Lung (tissue), 12 donors: ENCODE data around the gene IGSF9. TPM values are rescaled to one million over a fixed set of nuclear protein-coding genes. Genes with fewer than 3 reads are reported as not detected.

Experiments
- ATAC-seq: fragments of 200-7000 bp; cut with Tn5 transposase; one replicate; pipeline ENCODE4 v1.9.1; 2020; ENCODE audit warnings: moderate number of reproducible peaks; ENCODE audit not compliant: insufficient read depth, low FRiP score
- DNase-seq, 3 donors: peaks; one replicate each; pipeline ENCODE4 v3.0.0-alpha.2; 2013 to 2017
- H3K27ac ChIP-seq, 2 donors: one replicate each; pipeline ENCODE4 v1.5.1; 2013; ENCODE audit warnings: mild to moderate bottlenecking in 2 of 2, moderate library complexity in 2 of 2, control low read depth in 1 of 2, inconsistent platforms in 1 of 2, low read depth in 1 of 2, low read length in 1 of 2
- H3K27me3 ChIP-seq, 3 donors: one replicate each; pipeline ENCODE4 v1.5.1; 2013; ENCODE audit warnings: low read length in 2 of 3; ENCODE audit not compliant: control insufficient read depth in 3 of 3, insufficient read depth in 3 of 3
- H3K36me3 ChIP-seq, 4 donors: one replicate each; pipeline ENCODE4 v1.5.1; 2013; ENCODE audit warnings: low read length in 4 of 4, mild to moderate bottlenecking in 1 of 4, moderate library complexity in 1 of 4; ENCODE audit not compliant: control insufficient read depth in 4 of 4, insufficient read depth in 4 of 4
- H3K4me1 ChIP-seq, 5 donors: one replicate each; pipeline ENCODE4 v1.5.1; 2013; ENCODE audit warnings: low read length in 5 of 5, mild to moderate bottlenecking in 2 of 5, moderate library complexity in 1 of 5; ENCODE audit not compliant: control insufficient read depth in 5 of 5, insufficient read depth in 5 of 5
- H3K4me3 ChIP-seq: one replicate; pipeline ENCODE4 v1.5.1; 2013; ENCODE audit warnings: mild to moderate bottlenecking, control low read depth, moderate library complexity
- H3K9ac ChIP-seq, 2 donors: one replicate each; pipeline ENCODE4 v1.5.1; 2013; ENCODE audit warnings: low read length in 2 of 2, control low read depth in 1 of 2; ENCODE audit not compliant: insufficient read depth in 1 of 2
- H3K9me3 ChIP-seq, 4 donors: one replicate each; pipeline ENCODE4 v1.5.1; 2013; ENCODE audit warnings: low read length in 3 of 4, mild to moderate bottlenecking in 1 of 4, moderate library complexity in 1 of 4; ENCODE audit not compliant: control insufficient read depth in 4 of 4, insufficient read depth in 3 of 4
- WGBS, 2 donors: extraction: QIAGEN DNeasy Blood & Tissue Kit; methylation state at CpG; one replicate each; pipeline ENCODE4 v1.1.7; 2013; 5-methylcytosine and 5-hydroxymethylcytosine counted together
- polyA plus RNA-seq, 2 donors: library from polyadenylated mRNA; stranded (reverse); fragments of 200-250 nt; gene quantifications; one replicate each; pipeline ENCODE4 v1.2.1, GENCODE V29; 2013
- total RNA-seq, 2 donors: library from RNA; depleted of rRNA in 1 of 2; stranded (reverse); fragments of >200 nt in 1 of 2; gene quantifications; one replicate each; pipeline ENCODE4 v1.2.1, GENCODE V29; 2014 to 2021
- TF ChIP-seq, protein P1 (sequence below): IDR thresholded peaks from 2 replicates; pipeline ENCODE4 v1.5.1; 2012; ENCODE audit warnings: mild to moderate bottlenecking; ENCODE audit errors: control extremely low read depth, extremely low read depth
- donor health status: control.
- donor health status: control.
- donor health status: Bipolar disorder and iron deficiency.
- donor health status: healthy.
- donor health status: DM: yes; HTN: yes; CAD: no.

The IGSF9 gene
- total and polyA plus RNA-seq, 4 donors = 1.4 to 4.9 (median 2.0) TPM

DNA sequence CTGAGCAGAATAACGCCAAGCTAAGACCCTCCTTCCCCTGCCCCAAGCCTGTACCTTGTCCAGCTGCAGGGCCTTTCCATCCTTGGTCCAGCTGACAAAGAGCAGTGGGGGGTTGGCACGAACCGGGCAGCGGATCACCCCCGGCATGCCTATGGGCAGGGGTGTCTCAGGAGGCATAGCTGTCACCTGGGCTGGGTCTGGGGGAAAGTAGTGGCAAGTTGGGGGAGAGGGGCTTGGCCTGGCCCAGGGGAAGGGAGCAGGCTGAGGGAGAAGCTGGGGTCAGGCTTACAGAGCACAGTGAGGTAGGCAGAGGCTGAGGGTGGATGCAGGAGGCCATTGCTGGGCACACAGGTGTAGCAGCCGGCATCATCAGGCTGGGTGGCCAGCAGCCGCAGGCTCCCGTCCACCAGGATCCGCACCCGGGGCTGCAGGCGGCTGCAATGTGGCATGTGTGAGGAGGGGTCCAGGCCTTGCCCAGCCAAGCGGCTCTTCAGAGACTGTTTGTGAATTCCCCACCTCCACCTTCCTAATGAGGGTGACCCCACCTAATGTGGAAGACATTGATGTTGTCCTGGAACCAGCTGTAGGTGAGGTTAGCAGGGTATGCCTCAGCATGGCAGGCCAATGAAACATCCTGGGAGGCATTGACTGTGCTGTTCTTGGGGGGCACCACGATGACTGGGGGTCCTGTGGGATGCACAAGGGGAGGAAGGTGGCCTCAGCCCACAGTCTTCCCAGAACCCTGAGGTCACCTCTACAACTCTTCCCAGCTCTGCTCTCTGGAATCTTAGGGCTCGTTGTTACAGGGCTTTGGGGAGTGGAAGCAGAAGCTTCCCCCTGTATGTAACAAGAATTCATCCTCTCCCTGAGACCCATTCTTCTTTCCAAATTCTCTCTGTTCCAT is 11.0 kb downstream of the IGSF9 start:
- no peak for DNase-seq
- TF ChIP-seq, protein P1, sequence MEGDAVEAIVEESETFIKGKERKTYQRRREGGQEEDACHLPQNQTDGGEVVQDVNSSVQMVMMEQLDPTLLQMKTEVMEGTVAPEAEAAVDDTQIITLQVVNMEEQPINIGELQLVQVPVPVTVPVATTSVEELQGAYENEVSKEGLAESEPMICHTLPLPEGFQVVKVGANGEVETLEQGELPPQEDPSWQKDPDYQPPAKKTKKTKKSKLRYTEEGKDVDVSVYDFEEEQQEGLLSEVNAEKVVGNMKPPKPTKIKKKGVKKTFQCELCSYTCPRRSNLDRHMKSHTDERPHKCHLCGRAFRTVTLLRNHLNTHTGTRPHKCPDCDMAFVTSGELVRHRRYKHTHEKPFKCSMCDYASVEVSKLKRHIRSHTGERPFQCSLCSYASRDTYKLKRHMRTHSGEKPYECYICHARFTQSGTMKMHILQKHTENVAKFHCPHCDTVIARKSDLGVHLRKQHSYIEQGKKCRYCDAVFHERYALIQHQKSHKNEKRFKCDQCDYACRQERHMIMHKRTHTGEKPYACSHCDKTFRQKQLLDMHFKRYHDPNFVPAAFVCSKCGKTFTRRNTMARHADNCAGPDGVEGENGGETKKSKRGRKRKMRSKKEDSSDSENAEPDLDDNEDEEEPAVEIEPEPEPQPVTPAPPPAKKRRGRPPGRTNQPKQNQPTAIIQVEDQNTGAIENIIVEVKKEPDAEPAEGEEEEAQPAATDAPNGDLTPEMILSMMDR = no peak
- no peaks in the 10 kb centered on the region for H3K9me3 ChIP-seq
- H3K4me3 ChIP-seq = no peak overlapping the region
- ATAC-seq = no peak
- no peak overlapping the region for H3K27ac ChIP-seq
- H3K27me3 ChIP-seq = no peaks in the 10 kb centered on the region
- 95 to 98% methylated on average over 14 of the region's 14 CpGs for WGBS, 2 donors
- no peak overlapping the region for H3K9ac ChIP-seq
- H3K4me1 ChIP-seq = peaks cover 0 to 14% (median 5%) of the 10 kb centered on the region in 5 donors
- H3K36me3 ChIP-seq = no peaks in the 10 kb centered on the region

DNA sequence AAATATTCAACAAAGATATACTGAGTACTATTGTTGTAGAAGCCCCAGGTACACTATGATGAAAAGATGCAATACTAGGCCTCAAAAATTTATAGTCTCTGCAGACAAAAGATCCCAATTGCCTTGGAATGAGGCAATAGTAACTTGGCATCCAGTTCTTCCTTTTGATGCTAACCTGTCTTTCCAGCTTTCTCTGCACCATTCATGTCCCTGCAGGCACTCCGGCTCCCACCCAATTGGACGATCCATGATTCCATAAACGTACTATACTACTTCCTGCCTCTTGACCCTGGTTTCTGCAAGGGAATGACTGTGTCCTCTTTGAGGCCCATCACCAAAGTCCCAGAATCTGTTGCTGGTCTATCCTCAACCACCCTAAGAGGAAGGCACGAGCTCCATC is 12.1 kb downstream of the IGSF9 start:
- 80 to 88% methylated on average over 4 of the region's 4 CpGs for WGBS, 2 donors

DNA sequence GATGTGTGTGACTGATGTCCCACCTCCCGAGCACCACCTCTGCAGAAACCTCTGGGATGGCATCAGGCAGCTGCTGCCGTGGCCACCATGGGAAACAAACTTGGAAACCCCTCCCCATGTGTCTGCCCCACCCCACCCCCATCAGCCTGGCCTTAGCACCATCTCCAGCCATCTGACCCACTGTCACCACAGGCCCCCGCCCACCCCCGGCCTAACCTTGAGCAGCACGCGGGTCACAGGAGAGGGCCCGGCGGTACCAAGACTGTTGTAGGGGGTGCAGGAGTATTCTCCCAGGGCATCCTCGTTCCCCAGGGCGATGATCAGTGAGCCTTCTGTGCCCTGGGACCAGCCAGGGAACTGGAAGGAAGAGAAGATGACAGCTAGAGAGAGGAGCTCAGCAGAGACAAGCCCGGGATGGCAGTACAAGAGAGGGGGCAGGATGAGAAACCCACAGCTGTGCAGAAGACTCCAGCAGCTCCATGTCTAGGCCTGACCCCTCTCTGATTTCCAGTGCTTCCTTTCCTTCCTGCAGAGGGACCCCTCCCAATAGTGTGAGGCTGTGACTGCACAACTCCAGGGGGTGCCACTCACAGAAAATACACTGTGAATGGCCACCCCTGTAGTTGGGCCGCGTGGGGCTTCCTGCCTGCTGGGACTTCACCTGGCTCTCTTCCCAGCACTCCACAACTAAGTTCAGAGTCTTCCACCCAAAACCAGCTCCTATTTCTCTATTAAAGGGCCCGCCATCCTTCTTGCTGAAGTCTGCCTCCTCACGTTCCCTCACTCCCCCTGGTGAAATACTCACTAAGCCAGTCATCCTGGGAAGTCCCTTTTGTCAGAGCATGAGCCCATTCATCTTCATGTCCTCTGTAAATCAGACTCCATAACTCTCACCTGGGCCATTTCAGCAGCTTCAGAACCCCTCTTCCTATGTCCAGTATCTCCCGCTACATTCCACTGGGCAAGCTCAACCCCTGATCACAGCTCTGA is 12.8 kb downstream of the IGSF9 start:
- H3K36me3 ChIP-seq = no peaks in the 10 kb centered on the region
- no peak for ATAC-seq
- TF ChIP-seq, protein P1 = no peak
- no peak overlapping the region for H3K9ac ChIP-seq
- H3K9me3 ChIP-seq = no peaks in the 10 kb centered on the region
- H3K27ac ChIP-seq = no peak overlapping the region
- DNase-seq = peak in 1 of 3 donors; percentile 35
- no peaks in the 10 kb centered on the region for H3K27me3 ChIP-seq
- no peak overlapping the region for H3K4me3 ChIP-seq
- peaks cover 0 to 12% (median 5%) of the 10 kb centered on the region in 5 donors for H3K4me1 ChIP-seq
- 81 to 87% methylated on average over 12 to 16 of the region's 16 CpGs for WGBS, 2 donors

More for the DNA sequence above, 12.1 kb downstream of the IGSF9 start:
- DNase-seq = no peak
- TF ChIP-seq, protein P1 = no peak
- H3K27me3 ChIP-seq = no peaks in the 10 kb centered on the region
- H3K9ac ChIP-seq = no peak overlapping the region
- H3K36me3 ChIP-seq = no peaks in the 10 kb centered on the region
- H3K4me3 ChIP-seq = no peak overlapping the region
- peaks cover 0 to 14% (median 5%) of the 10 kb centered on the region in 5 donors for H3K4me1 ChIP-seq
- no peaks in the 10 kb centered on the region for H3K9me3 ChIP-seq
- ATAC-seq = no peak
- H3K27ac ChIP-seq = no peak overlapping the region
